MV-4-11 (cell line): ENCODE data around the gene NEURL2.
A peak's percentile ranks its signal among the peaks of the same experiment; 100 is the strongest.
"Not testable (repeated sequence)": the region's sequence is repeated elsewhere in the genome, so short reads cannot be mapped to it uniquely, and the experiment has no call there.

Experiments used
- DNase-seq: peaks from one replicate; lab custom pipeline; 2025; lab: John Stamatoyannopoulos, UW

Gene NEURL2

DNA sequence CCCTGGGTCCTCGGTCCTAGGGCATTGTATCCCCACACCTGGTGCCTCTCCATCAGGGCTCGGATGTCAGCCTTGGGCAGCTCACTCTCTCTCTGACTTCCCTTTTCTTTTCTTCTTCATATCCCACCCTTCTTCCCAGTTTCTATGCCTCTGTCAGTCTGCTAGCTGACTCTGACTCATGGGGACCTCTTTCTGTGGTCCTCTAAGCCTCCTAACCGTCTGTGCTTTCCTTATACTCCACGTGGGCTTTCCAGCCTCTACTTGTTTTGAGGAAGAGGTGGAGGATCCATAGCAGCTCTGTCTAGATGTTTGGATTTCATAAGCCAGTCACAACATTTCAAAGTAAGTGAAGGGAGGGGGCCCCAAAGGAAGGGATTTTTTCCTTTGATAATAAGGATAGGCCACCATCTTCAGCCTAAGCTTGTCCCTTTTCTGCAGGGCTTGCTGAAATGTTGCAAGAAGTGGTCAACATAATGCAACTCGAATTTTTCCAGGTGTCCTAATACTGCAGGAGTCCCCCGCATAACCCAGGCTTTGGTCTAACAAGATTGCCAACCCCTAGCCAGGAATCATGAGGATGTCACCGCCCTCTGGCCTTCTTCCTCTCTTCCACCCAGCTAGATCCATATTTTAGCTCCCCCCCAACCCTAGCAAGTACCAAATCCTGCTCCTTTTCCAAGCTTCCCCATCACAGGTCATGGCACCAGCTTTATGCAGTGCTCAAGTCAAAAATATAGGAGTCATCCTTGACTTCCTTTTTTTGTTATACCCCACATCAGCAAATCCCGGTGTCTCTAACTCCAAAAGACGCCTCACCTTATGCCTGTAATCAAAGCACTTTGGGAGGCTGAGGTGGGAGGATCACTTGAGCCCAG is 29.7 kb upstream of the NEURL2 start:
- peak; percentile 82 for DNase-seq

DNA sequence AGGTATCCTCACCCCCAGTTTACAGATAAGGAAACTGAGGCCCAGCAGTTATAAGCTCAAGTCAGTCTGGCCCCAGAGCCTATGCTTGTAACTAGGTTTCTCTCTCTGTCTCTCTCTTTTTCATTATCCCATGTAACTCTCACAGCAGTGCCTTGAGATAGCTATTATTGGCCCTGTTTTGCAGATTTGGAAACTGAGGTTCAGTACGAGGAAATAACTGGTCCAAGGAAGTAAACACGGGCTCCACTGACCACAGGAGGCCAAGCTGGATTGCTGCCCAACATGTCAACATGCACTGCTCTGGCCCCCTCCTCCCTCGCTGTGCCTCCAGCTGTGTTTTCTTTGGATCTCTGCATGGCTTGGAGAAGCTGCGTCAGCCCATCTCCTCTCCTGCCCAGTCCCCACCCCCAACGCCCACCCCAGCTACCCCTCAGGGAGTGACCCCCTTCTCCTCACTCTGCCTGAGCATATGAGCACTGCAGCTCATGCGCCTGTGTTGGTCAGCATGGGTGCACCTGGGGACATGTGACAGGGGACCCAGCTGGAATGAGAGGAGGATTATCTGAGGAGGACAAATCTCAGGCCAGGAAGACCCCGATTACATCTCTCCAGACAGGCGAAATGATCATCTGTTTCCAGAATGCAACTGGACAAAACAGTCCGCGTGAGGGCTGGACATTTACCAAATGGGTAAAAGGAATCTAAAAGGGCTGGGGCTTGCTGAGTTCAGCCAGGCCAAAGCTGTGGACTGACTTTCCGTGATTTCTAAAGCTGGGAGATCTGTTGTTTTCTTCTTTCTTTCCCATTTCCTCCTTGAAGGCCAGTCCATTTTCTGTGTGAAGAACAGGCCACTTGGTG is 28.8 kb upstream of the NEURL2 start:
- DNase-seq, result no peak

DNA sequence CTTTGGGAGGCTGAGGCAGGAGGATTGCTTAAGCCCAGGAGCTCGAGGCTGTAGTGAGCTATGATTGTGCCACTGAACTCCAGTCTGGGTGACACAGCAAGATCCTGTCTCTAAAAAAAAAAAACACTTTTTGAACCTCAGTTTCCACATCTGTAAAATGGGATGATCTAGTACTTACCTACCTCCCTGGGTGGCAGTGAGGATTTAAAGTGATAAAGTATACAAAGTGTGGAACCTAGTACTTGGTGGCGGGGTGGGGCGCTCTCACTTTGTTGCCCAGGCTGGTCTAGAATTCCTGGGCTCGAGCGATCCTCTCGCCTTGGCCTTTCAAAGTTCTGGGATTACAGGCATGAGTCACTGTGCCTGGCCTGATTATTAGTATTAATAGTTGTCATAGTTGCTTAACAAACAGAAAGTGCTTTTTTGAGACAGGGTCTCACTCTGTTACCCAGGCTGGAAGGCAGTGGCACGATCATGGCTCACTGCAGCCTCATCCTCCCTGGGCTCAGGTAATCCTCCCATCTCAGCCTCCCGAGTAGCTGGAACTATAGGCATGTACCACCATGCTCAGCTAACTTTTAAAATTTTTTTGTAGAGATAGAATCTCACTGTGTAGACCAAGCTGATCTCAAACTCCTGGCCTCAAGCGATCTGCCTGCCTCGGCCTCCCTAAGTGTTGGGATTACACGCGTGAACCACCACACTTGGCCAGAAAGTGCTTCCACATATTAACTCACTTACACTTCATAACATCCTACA is 27.9 kb upstream of the NEURL2 start:
- DNase-seq, result no peak

DNA sequence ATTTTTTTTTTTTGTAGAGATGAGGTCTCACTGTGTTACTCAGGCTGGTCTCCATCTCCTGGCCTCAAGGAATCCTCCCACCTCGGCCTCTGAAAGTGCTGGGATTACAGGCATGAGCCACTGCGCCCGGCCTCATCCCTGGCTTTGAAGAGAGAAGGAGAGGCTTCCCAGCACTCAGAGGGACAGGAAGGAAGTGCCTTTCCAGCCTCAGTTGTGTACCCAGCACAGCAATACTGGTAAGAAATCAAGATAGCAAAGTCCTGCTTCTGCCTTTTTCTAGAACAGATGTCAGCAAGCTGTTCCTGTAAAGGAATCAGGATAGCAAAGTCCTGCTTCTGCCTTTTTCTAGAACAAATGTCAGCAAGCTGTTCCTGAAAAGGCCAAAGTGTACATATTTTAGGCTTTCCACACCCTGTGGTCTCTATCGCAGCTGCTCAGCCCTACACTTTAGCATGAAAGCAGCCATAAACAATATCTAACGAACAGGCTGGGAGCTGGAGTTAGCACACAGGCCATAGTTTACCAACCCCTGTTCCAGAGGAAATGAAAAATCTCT is 27.3 kb upstream of the NEURL2 start:
- peak; percentile 81 for DNase-seq

DNA sequence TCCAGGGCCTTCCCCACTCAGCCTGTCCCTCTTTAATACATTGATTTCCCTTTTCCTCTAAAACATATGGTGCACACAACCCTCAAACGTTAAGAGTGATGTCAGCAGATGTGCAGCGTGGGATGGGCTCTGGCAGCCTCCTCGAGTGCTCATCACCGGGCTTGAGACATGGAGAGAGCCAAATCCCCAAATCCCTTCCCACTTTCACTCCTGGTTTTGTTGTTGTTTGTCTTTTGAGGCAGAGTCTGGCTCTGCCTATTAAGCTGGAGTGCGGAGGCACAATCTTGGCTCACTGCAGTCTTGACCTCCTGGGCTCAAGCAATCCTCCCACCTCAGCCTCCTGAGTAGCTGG is 26.8 kb upstream of the NEURL2 start:
- no peak for DNase-seq

DNA sequence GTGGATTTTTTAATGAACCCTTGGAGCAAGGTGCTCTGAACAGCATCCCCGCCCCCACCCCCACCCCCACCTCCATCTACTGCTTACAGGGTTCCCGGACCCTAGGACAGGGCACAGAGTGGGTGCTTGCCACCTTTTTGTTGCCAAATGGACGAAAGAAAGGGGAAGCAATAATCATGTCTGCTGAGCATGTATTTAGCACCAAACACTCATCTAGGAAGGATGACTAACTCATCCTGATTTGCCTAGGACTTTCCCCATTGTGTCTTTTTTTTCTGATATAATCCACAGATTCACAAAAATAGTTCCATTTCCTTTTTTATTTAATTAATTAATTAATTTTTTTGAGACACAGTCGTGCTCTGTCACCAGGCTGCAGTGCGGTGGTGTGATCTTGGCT is 22.1 kb upstream of the NEURL2 start:
- DNase-seq, result peak; percentile 58

DNA sequence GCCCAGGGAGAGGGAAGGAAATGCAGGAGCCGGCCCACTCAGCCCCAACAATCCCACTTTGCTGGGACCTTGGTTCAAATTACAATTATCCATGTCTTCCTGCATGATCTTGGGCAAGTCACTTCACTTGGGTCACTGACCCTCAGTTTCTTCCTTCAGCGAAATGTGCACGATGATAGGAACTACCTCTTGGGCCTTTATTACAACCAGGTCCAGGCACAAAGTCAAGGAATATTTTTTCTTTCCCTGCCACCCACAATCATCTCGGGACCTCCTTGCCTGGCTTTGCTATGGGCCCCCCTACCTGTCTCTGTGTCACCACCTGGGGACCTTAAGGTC is 21.3 kb upstream of the NEURL2 start:
- DNase-seq, result no peak

DNA sequence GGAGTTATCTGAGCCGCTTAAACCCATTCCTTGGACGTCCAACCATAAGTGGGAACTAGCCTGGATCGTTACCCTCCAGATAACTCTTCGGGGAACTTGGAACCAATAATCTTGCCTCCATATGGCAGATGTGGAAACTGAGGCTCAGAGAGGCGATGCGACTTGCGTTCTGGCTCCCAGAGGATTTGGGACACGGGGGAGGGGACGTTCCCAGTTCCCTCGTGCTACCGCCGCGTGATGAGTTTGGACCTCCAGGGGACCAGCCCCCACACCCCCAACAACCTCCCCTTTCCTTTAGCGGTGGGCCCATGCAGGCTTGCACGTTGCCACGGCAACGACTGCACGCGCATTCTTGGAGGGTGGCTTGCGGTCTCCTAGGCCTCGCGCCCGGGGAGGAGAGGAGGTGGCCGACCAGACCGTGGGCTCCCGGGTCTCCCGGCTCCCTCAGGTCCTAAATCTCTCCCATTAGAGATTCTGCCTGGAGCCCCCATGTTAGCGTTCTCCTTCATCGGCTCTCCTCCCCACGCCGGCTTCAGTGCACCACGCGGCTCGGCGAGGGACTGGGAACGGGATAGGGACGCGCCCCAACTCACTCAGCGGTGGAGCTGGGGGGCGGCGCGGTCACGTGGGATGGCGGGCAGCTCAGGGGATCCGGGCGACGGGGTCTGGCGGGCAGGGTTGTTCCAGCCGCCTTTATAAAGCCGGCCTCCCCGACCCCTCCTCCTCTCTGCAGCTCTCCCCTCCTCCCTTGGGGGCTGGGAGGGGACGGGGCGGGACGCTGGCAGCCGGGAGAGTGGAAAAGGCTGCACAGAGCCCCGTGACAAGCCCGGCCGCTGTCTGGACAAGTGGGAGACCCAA is 20.7 kb upstream of the NEURL2 start, which contains the start of gene PLTP:
PLTP (minus strand) TSS at position 670 of the 858 bp plus-strand sequence. CDS start 703 bp downstream, outside the sequence.
- no peak for DNase-seq

DNA sequence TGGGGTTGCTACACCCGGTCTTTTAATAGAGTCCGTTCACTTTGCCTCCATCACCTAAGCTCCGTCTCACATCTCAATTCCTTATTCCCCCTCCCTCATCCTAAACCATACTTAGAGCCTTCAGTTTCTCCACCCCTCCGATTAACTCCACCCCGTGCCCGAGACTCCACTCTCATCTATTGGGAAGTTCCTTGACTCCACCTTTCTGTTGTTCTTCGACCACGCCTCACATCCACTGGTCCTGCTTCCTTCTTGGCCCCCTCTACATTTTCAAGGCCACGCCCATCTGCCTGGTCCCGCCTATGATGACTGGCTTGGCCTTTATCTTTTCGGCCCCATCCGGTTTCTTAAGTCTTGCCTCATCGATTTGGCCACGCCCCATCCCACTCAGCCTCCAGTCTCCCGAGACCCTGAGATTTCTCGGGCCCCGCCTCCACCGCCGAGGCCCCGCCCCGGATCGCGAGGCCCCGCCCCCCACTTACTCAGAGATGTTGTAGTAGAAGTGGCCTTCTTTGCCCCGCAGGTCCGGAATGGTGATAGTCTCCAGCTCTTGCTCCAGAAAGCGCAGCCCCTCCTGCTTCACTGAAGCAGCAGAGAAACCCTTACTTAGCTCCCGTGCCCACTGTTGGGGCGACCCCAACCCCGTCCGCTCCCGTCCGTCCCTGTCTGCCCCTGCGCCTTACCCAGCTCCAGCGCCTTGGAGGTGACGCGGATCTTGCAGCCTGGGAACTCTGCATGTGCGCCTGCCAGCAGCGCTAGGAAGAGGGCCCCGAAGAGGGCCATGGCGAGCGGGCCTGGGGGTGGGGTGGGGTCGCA is 19.9 kb upstream of the NEURL2 start:
- peak; percentile 100 for DNase-seq

DNA sequence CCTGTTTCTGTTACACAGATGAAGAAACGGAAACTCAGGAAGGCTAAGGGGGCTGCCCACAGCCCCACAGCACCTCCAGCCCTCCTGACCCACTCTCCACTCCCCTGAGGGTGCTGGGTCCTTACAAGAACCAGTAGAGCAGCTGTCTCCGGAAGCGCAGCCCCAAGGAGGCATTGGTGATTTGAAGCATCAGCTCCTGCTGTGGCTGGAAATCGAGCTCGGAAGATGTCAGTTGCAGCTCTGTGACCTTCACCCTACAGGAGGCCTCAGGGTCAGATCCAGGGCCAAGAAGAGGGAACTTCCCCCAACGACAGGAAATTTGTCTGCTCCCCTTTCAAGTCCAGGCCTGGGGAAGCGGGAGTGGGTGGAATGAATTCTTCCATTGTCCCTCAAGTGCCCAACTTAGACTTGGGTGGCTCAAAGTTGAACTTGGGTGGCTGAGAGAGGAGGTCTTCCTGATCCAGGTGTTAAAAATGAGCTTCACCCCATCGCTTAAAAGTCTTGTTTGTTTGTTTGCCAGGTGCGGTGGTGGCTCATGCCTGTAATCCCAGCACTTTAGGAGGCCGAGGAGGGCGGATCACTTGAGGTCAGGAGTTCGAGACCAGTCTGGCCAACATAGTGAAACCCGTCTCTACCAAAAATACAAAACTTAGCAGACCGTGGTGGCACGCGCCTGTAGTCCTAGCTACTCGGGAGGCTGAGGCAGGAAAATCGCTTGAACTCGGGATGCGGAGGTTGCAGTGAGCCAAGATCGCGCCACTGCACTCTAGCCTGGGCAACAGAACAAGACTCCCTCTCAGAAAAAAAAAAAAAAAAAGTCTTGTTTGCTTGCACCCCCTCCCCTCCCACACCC is 19.0 kb upstream of the NEURL2 start:
- no peak for DNase-seq

DNA sequence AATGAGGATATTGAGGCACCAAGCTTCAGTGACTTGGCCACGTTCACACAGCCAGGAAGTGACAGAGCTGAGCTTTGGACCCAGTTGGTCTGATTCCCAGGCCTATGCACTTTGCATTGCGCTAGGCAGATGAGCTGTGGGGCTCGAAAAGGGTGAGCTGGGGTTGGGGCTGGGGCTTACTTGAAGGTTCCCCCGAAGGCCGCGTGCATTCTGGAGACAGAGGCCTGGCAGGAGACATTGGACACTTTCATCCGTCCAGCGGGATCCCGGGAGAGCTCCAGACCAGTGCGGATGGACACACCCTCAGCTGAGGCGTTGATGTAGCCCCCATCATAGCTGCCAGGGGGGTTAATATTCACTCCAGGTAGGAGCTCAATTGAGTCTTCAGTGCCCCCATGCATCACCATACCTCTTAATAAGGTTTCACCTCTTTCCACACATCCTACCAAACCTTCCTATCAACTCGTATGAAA is 18.4 kb upstream of the NEURL2 start:
- DNase-seq, result no peak

DNA sequence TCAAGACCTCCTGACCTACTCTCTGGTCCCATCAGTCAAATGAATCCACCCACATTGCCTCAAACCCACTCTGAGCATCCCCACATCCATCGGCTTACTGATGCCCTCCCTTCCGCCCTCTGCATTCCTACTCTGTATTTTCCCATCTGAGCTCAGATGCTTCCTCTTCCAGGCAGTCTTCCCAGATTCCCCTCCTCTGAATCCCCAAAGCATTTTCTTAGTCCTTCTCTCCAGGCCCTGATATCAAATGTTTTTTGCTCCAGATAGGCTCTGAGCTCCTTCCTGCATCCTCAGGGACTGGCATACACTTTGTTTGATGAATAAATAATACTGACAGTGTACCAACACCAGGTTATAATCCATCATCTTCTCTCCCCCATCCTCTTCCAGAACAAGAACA is 17.1 kb upstream of the NEURL2 start:
- no peak for DNase-seq

DNA sequence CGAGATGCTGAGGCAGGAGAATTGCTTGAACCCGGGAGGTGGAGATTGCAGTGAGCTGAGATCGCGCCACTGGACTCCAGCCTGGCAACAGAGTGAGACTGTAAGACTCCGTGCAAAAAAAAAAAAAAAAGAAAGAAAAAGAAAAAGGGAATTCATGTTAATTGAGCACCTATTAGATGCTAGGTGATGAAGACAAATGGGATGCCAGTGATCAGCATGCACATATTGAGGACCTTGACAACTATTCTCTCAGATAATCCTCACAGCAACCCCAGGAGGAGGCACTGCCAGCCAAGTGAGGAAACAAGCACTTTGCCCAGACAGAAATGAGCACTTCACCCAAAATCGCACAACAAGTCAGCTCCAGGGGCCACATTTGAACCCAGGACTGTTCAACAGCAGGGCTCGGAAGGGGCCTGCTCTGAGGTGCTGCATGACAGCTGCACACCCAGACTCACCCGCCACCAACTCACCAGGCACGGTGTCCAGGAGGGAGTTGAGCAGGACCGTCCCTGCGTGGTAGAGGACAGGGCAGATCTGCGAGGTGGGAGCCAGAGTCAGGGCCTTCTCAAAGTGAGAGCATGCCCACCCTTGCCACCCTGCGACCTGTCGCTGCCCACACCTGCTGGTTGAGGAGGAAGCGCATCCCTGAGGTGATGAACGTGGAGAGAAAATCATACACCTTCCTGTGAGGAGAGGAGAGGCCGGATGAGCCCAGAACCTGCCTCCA is 16.4 kb upstream of the NEURL2 start:
- DNase-seq, result no peak

DNA sequence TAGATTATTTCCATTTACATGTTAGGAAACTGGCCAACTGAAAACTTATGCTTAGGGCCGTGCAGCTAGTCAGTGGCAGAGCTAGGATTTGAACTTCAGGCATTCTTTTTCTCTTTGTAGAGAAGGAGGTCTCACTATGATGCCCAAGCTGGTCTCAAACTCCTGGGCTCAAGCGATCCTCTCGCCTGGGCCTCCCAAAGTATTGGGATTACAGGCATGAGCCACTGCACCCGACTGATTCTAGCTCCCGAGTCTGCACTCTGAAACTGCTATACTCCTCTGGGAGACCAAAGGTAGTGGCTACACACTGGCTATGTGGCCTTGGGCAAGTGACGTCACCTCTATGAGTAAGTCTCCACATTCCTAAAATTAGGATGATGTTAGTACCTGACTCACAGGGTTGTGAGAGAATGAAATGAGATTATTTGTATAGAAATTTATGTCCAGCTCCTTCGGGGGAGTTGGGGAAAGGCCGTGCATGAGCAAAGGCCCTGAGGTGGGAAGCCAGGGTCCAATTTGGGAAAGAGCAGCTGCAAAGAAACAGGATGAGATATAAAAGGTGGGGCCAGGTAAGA is 14.6 kb upstream of the NEURL2 start:
- no peak for DNase-seq

DNA sequence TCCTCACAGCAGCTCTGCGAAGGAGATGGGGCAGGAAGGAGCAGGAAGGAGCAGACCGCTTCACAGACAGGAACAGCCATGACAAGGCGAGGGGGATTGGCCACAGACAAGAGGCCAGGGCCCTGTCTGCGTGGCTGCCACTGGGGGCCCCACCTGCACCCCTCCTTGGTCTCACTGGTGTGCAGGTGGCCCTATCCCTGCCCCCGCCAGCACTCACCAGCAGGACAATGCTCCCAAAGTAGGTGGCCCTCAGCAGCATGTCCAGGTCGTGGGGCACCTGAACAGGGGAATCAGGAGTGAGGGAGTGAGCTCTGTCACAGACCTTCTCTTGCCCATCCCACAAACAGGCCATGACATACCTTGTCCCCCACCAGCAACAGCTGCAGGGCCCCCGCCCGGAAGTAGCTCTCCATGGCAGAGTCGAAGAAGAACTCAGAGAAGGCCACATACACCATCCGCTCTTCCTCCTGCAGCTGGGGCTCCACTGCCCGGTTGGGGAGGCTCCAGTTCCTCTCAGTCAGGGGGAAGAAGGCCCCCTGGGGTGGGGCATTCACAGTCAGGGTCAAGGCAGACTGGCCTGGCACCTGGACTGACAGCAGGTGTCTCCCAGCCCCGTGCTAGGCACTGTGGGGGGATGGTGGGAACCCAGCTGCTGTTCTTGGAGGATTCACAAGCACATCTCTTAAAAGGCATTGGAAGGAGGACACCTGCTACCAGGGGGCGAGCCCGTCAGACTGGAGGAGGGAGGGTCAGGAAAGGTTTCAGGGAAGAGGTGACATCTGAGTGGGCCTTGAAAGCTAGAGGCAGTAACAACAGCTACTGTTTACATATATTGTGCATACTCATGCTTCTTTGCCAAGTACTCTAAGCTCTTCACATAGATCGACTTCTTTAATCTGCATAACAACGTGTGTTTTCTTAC is 13.8 kb upstream of the NEURL2 start:
- no peak for DNase-seq

DNA sequence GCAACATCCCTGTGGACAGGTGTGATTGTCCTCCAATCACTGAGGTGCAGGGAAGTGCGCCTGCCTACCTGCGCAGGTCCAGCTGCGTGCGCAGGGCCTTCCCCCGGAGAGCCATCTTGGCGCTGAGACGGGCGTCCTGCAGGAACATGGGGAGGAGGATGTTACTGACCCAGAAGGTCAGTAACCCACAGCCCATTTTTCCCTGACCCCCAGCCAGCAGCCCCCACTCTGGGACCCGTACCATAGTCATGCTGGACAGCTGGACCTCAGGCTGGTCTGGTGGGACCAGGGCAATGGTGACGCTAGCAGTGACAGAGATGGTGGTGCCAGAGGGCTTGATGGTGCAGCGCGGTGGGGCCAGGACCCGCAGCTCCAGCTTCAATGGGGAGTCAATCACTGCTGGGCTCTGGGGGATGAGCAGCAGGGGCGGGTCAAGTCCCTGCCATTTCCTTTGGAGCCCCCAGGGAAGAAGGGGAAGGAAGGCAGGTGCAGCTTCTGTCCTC is 11.2 kb upstream of the NEURL2 start:
- DNase-seq, result no peak

DNA sequence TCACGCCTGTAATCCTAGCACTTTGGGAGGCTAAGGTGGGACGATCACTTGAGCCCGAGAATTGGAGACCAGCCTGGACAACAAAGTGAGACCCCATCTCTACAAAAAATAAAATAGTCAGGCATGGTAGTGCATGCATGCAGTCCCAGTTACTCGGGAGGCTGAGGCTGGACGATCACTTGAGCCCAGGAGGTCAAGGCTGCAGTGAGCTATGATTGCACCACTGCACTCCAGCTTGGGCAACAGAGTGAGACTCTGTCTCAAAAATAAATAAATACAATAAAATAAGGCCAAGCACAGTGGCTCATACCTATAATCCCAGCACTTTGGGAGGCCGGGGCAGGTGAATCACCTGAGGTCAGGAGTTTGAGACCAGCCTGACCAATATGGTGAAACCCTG is 10.3 kb upstream of the NEURL2 start:
- DNase-seq, result not testable (repeated sequence)
